Glutamatergic neuron (in vitro differentiated cells): ENCODE results near the gene ROR1. TPM values are rescaled to one million over a fixed set of nuclear protein-coding genes. Genes with fewer than 3 reads are reported as not detected.

Source experiments
- DNase-seq: peaks from one replicate; pipeline ENCODE4 v3.0.0; 2022
- H3K27ac Mint-ChIP-seq: one replicate; pipeline ENCODE4 v1.8.0; 2020; ENCODE audit warnings: mild to moderate bottlenecking, mixed read lengths, inconsistent platforms; ENCODE audit not compliant: unreplicated experiment
- H3K27me3 Mint-ChIP-seq: one replicate; pipeline ENCODE4 v1.8.0; 2020; ENCODE audit warnings: mild to moderate bottlenecking, moderate library complexity, mixed read lengths, inconsistent platforms; ENCODE audit not compliant: unreplicated experiment
- H3K36me3 Mint-ChIP-seq: one replicate; pipeline ENCODE4 v1.8.0; 2020; ENCODE audit warnings: mild to moderate bottlenecking, mixed read lengths, inconsistent platforms; ENCODE audit not compliant: unreplicated experiment
- H3K4me1 Mint-ChIP-seq: one replicate; pipeline ENCODE4 v1.8.0; 2020; ENCODE audit warnings: mild to moderate bottlenecking, low read depth, mixed read lengths, inconsistent platforms; ENCODE audit not compliant: unreplicated experiment
- H3K4me3 Mint-ChIP-seq: one replicate; pipeline ENCODE4 v1.8.0; 2020; ENCODE audit warnings: mild to moderate bottlenecking, mixed read lengths, inconsistent platforms; ENCODE audit not compliant: unreplicated experiment
- H3K9me3 Mint-ChIP-seq: one replicate; pipeline ENCODE4 v1.8.0; 2020; ENCODE audit warnings: mild to moderate bottlenecking, moderate library complexity, mixed read lengths, inconsistent platforms; ENCODE audit not compliant: unreplicated experiment
- CTCF ChIP-seq: fragments of 200-600 bp; sonication (generic); IDR thresholded peaks from one replicate; pipeline ENCODE4 v1.5.0; 2021; ENCODE audit not compliant: partially characterized antibody, unreplicated experiment
- total RNA-seq: library from RNA; stranded (reverse); fragmentation: NEBNext Ultra II Directional; extraction: Animal tissue kit (Norgen Biotek cat#: 25700); gene quantifications from one replicate; pipeline ENCODE4 v1.2.1, GENCODE V29; 2021; ENCODE audit not compliant: unreplicated experiment

Gene ROR1
- total RNA-seq, 1 donor from 2014 or later = 11.3 TPM

DNA sequence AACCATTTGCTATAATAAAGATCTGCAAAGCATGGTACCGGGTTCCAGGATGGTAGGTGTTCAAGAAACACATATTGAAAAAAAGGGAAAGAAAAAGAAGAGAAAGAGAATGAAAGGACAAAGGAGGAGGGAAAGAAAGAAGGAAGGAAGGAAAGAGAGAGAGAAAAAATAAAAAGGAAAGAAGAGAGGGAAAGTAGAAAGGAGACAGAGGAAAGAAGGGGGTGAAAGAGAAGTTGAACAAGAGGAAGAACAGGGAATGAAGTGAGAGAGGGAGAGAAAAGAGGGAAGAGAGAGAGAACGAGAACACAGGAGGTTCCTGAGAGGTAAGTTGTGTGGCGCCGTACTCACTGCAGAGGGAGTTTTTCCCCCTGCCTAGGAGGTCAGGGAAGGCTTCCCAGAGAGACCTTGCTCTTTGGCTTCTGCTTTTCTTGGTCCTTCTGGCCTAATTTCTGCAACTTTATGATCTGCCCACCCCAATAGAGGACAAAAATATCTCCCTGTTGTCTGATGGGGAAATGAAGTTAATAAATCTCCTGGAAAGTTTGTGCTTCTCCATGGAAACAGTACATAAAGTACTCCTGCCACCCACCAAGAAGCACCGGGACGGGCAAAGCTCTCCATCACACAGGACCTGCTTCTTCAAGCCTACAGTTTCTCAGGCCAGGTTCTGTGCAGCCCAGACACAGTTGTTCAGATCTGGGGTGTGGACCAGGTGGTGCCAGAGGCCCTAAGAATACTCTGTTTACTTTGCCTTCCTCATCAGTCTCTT, 124.8 kb downstream of the ROR1 start:
- H3K9me3 Mint-ChIP-seq = peaks cover 8% of the 10 kb centered on the region
- H3K27ac Mint-ChIP-seq = no peak overlapping the region
- no peaks in the 10 kb centered on the region for H3K36me3 Mint-ChIP-seq
- peaks cover 8% of the 10 kb centered on the region for H3K4me1 Mint-ChIP-seq
- no peak for DNase-seq
- H3K4me3 Mint-ChIP-seq = no peak overlapping the region
- H3K27me3 Mint-ChIP-seq = no peaks in the 10 kb centered on the region
- no peak for TF ChIP-seq CTCF

- no peak overlapping the region for H3K27ac Mint-ChIP-seq
- H3K9me3 Mint-ChIP-seq = peaks cover 9% of the 10 kb centered on the region
- DNase-seq = no peak
Observed at GRCh38 chr1:63901094-63901493, 127.3 kb downstream of the ROR1 start.

DNA sequence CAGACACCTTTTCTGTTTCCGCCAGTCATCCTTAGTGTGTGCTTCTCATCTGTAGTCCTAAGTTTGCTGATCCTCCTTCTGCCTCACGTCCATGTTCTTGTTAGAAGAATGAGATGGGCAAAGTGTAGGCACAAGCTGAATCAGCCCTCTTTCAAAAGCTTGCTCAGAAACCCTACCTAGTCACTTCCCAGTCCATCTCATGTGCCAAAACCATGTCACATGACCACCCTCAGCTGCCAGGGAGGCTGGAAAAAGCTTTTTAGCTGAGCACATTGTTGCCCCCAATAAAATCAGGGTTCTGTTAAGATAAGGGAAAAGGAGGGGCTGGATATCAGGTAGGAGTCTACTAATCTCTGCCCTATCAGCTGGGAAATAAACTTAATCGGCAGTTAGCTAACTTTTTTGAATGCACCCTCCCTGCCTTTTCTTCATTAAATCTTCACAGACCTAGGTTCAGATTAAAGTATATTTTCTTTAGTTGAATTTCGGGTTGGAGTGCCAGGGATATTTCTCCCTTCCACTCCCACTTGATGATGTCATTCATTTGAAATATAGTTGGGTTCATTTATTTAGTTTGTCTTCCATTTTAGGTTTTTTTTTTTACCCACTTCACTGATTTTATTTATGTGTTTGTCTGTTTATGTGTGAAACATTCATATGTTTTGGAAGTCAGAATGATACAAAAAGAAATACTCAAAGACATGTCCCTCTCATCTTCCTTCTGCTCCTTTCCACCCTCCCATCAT, 129.2 kb downstream of the ROR1 start:
- Mint-ChIP-seq H3K4me3 (no peak overlapping the region), H3K27ac (no peak overlapping the region), H3K9me3 (peaks cover 8% of the 10 kb centered on the region), H3K4me1 (peaks cover 22% of the 10 kb centered on the region), H3K27me3 (no peaks in the 10 kb centered on the region), H3K36me3 (no peaks in the 10 kb centered on the region)
- TF ChIP-seq CTCF = no peak
- DNase-seq = no peak

More at GRCh38 chr1:63901094-63901493, 127.3 kb downstream of the ROR1 start:
- TF ChIP-seq CTCF = no peak
- no peaks in the 10 kb centered on the region for H3K27me3 Mint-ChIP-seq
- no peak overlapping the region for H3K4me3 Mint-ChIP-seq
- H3K4me1 Mint-ChIP-seq = peaks cover 13% of the 10 kb centered on the region
- H3K36me3 Mint-ChIP-seq = no peaks in the 10 kb centered on the region

DNA sequence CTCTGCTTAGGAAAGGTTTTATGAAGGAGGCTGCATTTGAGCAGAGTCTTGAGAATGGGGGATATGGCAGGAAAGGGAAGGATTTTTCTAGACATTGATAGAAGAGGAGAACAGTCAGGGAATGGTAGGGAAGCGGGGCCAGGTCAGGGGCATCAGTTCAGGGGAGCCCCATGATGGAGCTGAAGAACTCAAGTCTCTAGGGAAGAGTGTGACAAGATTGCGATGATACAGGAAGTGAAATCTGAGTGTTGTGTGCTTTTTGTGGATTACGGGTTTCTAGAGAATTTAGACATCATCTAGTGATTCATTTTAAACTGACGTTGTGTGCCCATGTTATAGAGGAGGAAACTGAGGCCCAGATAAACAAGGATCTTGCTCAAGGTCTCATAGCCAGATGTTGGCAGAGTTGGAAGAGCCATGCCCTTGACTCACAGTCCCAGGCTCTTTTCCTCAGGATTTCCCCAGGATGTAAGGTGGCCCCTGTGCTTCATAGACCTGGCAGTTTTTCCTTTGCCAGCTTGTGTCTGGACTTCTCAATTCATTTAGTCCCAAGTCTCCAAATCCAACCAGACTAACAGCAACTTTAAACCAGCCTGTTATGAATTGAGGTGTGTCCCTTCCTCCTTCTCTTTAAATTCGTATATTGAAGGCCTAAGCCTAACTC, 130.3 kb downstream of the ROR1 start:
- no peaks in the 10 kb centered on the region for H3K36me3 Mint-ChIP-seq
- DNase-seq = no peak
- TF ChIP-seq CTCF = no peak
- H3K27me3 Mint-ChIP-seq = no peaks in the 10 kb centered on the region
- H3K4me1 Mint-ChIP-seq = peaks cover 17% of the 10 kb centered on the region
- no peak overlapping the region for H3K4me3 Mint-ChIP-seq
- H3K9me3 Mint-ChIP-seq = peaks cover 7% of the 10 kb centered on the region
- H3K27ac Mint-ChIP-seq = no peak overlapping the region
